GM12892 (cell line): ENCODE results near the gene ZNF263.

Source experiments
- POLR2A ChIP-seq: IDR thresholded peaks from 2 replicates; pipeline ENCODE4 v1.6.1; 2011; ENCODE audit warnings: low read depth, low read length, control low read depth
- POLR2AphosphoS5 ChIP-seq: IDR thresholded peaks from 2 replicates; pipeline ENCODE4 v1.6.1; 2011; ENCODE audit warnings: low read depth, low read length, control low read depth
- TAF1 ChIP-seq: IDR thresholded peaks from 2 replicates; pipeline ENCODE4 v1.6.1; 2011; ENCODE audit warnings: low read depth, mild to moderate bottlenecking, control low read depth, low read length, borderline replicate concordance

DNA sequence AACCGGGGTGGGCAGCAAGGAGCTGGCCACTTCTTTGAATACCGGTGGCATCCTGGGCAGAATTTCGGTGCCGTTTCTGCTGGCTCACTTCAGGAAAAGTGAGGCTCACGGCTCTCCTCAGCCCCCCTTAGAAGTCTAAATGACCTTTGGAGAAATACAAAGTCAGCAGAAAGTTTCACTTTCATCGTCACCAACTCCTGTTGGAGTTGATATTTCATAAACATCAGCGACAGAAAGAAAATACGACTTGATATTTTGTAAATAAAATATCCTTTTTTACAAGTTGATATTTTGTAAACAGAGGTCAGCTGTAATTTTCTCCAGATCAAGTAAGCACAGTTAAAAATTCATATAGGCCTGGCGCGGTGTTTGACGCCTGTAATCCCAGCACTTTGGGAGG, 22.8 kb downstream of the ZNF263 start:
- TF ChIP-seq TAF1 (no peak), POLR2A (no peak), POLR2AphosphoS5 (no peak)
